Stomach (tissue), 9 donors: Measurements from ENCODE around the gene NUDT11. TPM values are rescaled to one million over a fixed set of nuclear protein-coding genes. Genes with fewer than 3 reads are reported as not detected.

Experiments
- DNase-seq, 2 donors: peaks; one replicate each; pipeline versions ENCODE4 v3.0.0 to v3.0.0-alpha.2; 2013 to 2019
- H3K27ac ChIP-seq, 5 donors: fragments of 200-600 bp in 4 of 5; sonication (generic) in 4 of 5; one replicate each; pipeline ENCODE4 v1.5.1; 2013 to 2019; ENCODE audit warnings: mild to moderate bottlenecking in 1 of 5, moderate library complexity in 1 of 5
- H3K27me3 ChIP-seq, 3 donors: fragments of 200-600 bp; sonication (generic); one replicate each; pipeline ENCODE4 v1.5.1; 2017 to 2019; ENCODE audit warnings: mixed run types in 1 of 3
- H3K36me3 ChIP-seq, 4 donors: fragments of 200-600 bp; sonication (generic); 1 replicate in 3 of 4; 2 replicates in 1 of 4; pipeline ENCODE4 v1.5.1; 2016 to 2019
- H3K4me1 ChIP-seq, 4 donors: fragments of 200-600 bp; sonication (generic); one replicate each; pipeline ENCODE4 v1.5.1; 2016 to 2019
- H3K4me3 ChIP-seq, 4 donors: fragments of 200-600 bp; sonication (generic) in 3 of 4; one replicate each; pipeline ENCODE4 v1.5.1; 2016 to 2019; ENCODE audit warnings: mild to moderate bottlenecking in 1 of 4
- H3K9me3 ChIP-seq, 4 donors: fragments of 200-600 bp; sonication (generic); one replicate each; pipeline ENCODE4 v1.5.1; 2016 to 2019
- CTCF ChIP-seq, 7 experiments: fragments of 450-650 bp in 4 of 7; fragments of 200-600 bp in 3 of 7; sonication (generic) in 3 of 7; IDR thresholded peaks; one replicate each; pipeline ENCODE4 v1.5.1; 2016 to 2019; ENCODE audit warnings: antibody characterized with exemption in 7 of 7, control low read depth in 2 of 7, mild to moderate bottlenecking in 1 of 7
- EP300 ChIP-seq: sonication (generic); formaldehyde crosslinking; IDR thresholded peaks from one replicate; pipeline ENCODE4 v1.6.1; 2017; ENCODE audit warnings: antibody characterized with exemption
- POLR2A ChIP-seq, 4 donors: fragments of 450-650 bp; IDR thresholded peaks; one replicate each; pipeline ENCODE4 v1.6.1; 2016; ENCODE audit warnings: antibody characterized with exemption in 4 of 4, control low read depth in 2 of 4, mild to moderate bottlenecking in 1 of 4, moderate library complexity in 1 of 4
- POLR2AphosphoS5 ChIP-seq, 3 donors: sonication (generic); formaldehyde crosslinking; IDR thresholded peaks; one replicate each; pipeline ENCODE4 v1.6.1; 2016; ENCODE audit warnings: antibody characterized with exemption in 3 of 3
- WGBS, 5 donors: extraction: QIAGEN DNeasy Blood & Tissue Kit in 3 of 5; methylation state at CpG; one replicate each; pipeline versions ENCODE4 v1.1.5 to v1.1.7; 2013 to 2018; 5-methylcytosine and 5-hydroxymethylcytosine counted together
- intact Hi-C: fragments of 100-400 bp; cut with DNase I; formaldehyde crosslinking; loops from one replicate; pipeline ENCODE4 v1.15.1; 2023; ENCODE audit warnings: low total_unique reads
- polyA plus RNA-seq, 3 donors: library from polyadenylated mRNA; stranded (reverse); fragments of 200-250 nt; gene quantifications; one replicate each; pipeline ENCODE4 v1.2.3, GENCODE V29; 2013
- total RNA-seq, 5 donors: library from RNA; depleted of rRNA; stranded (reverse); fragments of >200 nt; gene quantifications; one replicate each; pipeline versions ENCODE4 v1.1.0 to v1.2.3, GENCODE V29; 2014 to 2016
- donor health status: healthy with polysubstance abuse.
- donor health status: Bipolar disorder and iron deficiency.
- donor health status: healthy.

Gene NUDT11
- total and polyA plus RNA-seq, 8 donors, result 0.45 to 7.2 (median 1.1) TPM; not detected in 3

GRCh38 chrX:51463322-51463721 lies 33.1 kb downstream of the NUDT11 start:
- TF ChIP-seq EP300 (no peak), CTCF (IDR thresholded peaks at IDR 0.05) (no peak), POLR2AphosphoS5 (IDR thresholded peaks at IDR 0.05) (no peak), POLR2A (IDR thresholded peaks at IDR 0.05) (no peak)
- H3K27me3 ChIP-seq, result no peaks in the 10 kb centered on the region
- H3K27ac ChIP-seq, result no peak overlapping the region
- no peak overlapping the region for H3K4me3 ChIP-seq
- DNase-seq, result no peak
- intact Hi-C loops, result no loop called here
- H3K9me3 ChIP-seq, result no peaks in the 10 kb centered on the region
- H3K36me3 ChIP-seq, result no peaks in the 10 kb centered on the region
- WGBS, 5 donors, result 76 to 99% (median 80%) methylated on average over 3 to 4 of the region's 4 CpGs
- no peaks in the 10 kb centered on the region for H3K4me1 ChIP-seq

- intact Hi-C loops, result no loop called here
- H3K27ac ChIP-seq, result no peak overlapping the region
- no peaks in the 10 kb centered on the region for H3K4me1 ChIP-seq
- DNase-seq, result peak in 1 of 2 donors; percentile 69
- peaks cover 0 to 3% (median 0%) of the 10 kb centered on the region in 3 donors for H3K27me3 ChIP-seq
- H3K36me3 ChIP-seq, result no peaks in the 10 kb centered on the region
- TF ChIP-seq EP300, result no peak
- no peak for TF ChIP-seq POLR2AphosphoS5 (IDR thresholded peaks at IDR 0.05)
- peak in 5 of 7 experiments; percentile 19 to 86 (median 68) for TF ChIP-seq CTCF (IDR thresholded peaks at IDR 0.05)
- WGBS, 5 donors, result 21 to 46% (median 44%) methylated on average over 9 to 15 of the region's 15 CpGs
- H3K9me3 ChIP-seq, result no peaks in the 10 kb centered on the region
- no peak overlapping the region for H3K4me3 ChIP-seq
These were observed 35.0 kb downstream of the NUDT11 start for GRCh38 chrX:51461053-51462044.

- Histone ChIP-seq H3K4me3 (no peak overlapping the region), H3K27me3 (peaks cover 0 to 3% (median 0%) of the 10 kb centered on the region in 3 donors), H3K27ac (no peak overlapping the region), H3K4me1 (no peaks in the 10 kb centered on the region), H3K9me3 (no peaks in the 10 kb centered on the region), H3K36me3 (no peaks in the 10 kb centered on the region)
- WGBS, 5 donors, result 29 to 55% (median 47%) methylated on average over 1 of the region's 1 CpG
- TF ChIP-seq POLR2A (IDR thresholded peaks at IDR 0.05), result no peak
- no peak for TF ChIP-seq POLR2AphosphoS5 (IDR thresholded peaks at IDR 0.05)
- no peak for TF ChIP-seq CTCF (IDR thresholded peaks at IDR 0.05)
- TF ChIP-seq EP300, result no peak
- intact Hi-C loops, result no loop called here
- DNase-seq, result peak in 1 of 2 donors; percentile 2
These were observed 37.3 kb downstream of the NUDT11 start for GRCh38 chrX:51459125-51459524.

GRCh38 chrX:51456814-51457213 lies 39.6 kb downstream of the NUDT11 start:
- intact Hi-C loops, result no loop called here

More at GRCh38 chrX:51456814-51457213, 39.6 kb downstream of the NUDT11 start:
- H3K27me3 ChIP-seq, result peaks cover 0 to 7% (median 0%) of the 10 kb centered on the region in 3 donors
- no peaks in the 10 kb centered on the region for H3K9me3 ChIP-seq
- 0% methylated on average over 1 of the region's 1 CpG for WGBS, 5 donors
- no peak overlapping the region for H3K27ac ChIP-seq
- TF ChIP-seq EP300, result no peak
- no peak for TF ChIP-seq POLR2A (IDR thresholded peaks at IDR 0.05)
- H3K4me1 ChIP-seq, result no peaks in the 10 kb centered on the region
- peak in 1 of 2 donors; percentile 30 for DNase-seq
- no peak overlapping the region for H3K4me3 ChIP-seq
- no peaks in the 10 kb centered on the region for H3K36me3 ChIP-seq
